Endothelial cell of umbilical vein (primary cell): ENCODE data around the gene ARPC5. TPM values are rescaled to one million over a fixed set of nuclear protein-coding genes. Genes with fewer than 3 reads are reported as not detected.

Source experiments
- BruUV-seq: library from RNA; stranded (reverse); fragments of 400-500 nt; replicated peaks from 2 replicates; lab custom pipeline; 2021; lab: Mats Ljungman, UMichigan
- CTCF ChIA-PET: fragments of 300-600, 350-600 bp; sonication (Branson Sonifier 250); formaldehyde crosslinking; loops from one replicate; lab custom pipeline; 2021; ENCODE audit warnings: antibody characterized with exemption, inconsistent platforms; lab: Charles Lee
- POLR2A ChIA-PET: fragments of 300-600, 350-600 bp; sonication (Branson Sonifier 250); formaldehyde crosslinking; loops from one replicate; lab custom pipeline; 2021; ENCODE audit warnings: antibody characterized with exemption, inconsistent platforms; lab: Charles Lee
- DNase-seq: peaks from one replicate; pipeline ENCODE4 v3.0.0-alpha.2; 2011; ENCODE audit warnings: low read depth, low spot score
- FAIRE-seq: peaks from 2 replicates; lab custom pipeline; 2011; peaks lifted over from hg19 to GRCh38; lab: Jason Lieb, UNC
- H2AFZ ChIP-seq: 2 replicates; pipeline ENCODE4 v1.6.0; 2012; ENCODE audit warnings: low read depth, low read length, control low read depth, inconsistent platforms
- H3K27ac ChIP-seq: 2 replicates; pipeline ENCODE4 v1.5.1; 2011; ENCODE audit warnings: low read depth, mild to moderate bottlenecking, control low read depth, low read length, moderate library complexity; ENCODE audit not compliant: insufficient read depth
- H3K27me3 ChIP-seq, 2 experiments: 2 replicates each; pipeline versions ENCODE4 v1.6.0 to v1.6.1; 2011; ENCODE audit warnings: low read length in 2 of 2, mixed read lengths in 1 of 2; ENCODE audit not compliant: control insufficient read depth in 2 of 2, insufficient read depth in 2 of 2
- H3K36me3 ChIP-seq, 2 experiments: 2 replicates in 1 of 2; 3 replicates in 1 of 2; pipeline ENCODE4 v1.5.1; 2011; ENCODE audit warnings: low read length in 2 of 2, mild to moderate bottlenecking in 1 of 2, moderate library complexity in 1 of 2; ENCODE audit not compliant: control insufficient read depth in 2 of 2, insufficient read depth in 2 of 2; ENCODE audit errors: extremely low read depth in 1 of 2
- H3K4me1 ChIP-seq: 3 replicates; pipeline ENCODE4 v1.5.1; 2011; ENCODE audit warnings: mild to moderate bottlenecking, low read length; ENCODE audit not compliant: control insufficient read depth, insufficient read depth; ENCODE audit errors: extremely low read depth
- H3K4me2 ChIP-seq: 2 replicates; pipeline ENCODE4 v1.6.1; 2011; ENCODE audit warnings: low read length, control low read depth, mixed read lengths; ENCODE audit not compliant: insufficient read depth
- H3K4me3 ChIP-seq, 3 experiments: fragments of 200-600 bp in 1 of 3; sonication (generic), shearing (Covaris generic) in 1 of 3; replicated peaks in 1 of 3; 2 replicates each; pipeline ENCODE4 v1.5.1; 2011 to 2016; ENCODE audit warnings: control low read depth in 3 of 3, low read length in 3 of 3, mild to moderate bottlenecking in 2 of 3, inconsistent platforms in 1 of 3, low read depth in 1 of 3, moderate library complexity in 1 of 3; ENCODE audit not compliant: insufficient read depth in 1 of 3
- H3K79me2 ChIP-seq: 2 replicates; pipeline ENCODE4 v1.6.0; 2012; ENCODE audit warnings: low read length, inconsistent platforms; ENCODE audit not compliant: control insufficient read depth, insufficient read depth
- H3K9ac ChIP-seq: replicated peaks from 2 replicates; pipeline ENCODE3; 2011; ENCODE audit warnings: low read length, control low read depth; ENCODE audit not compliant: insufficient read depth; ENCODE audit errors: extremely low read depth
- H3K9me1 ChIP-seq: replicated peaks from 3 replicates; pipeline ENCODE4 v1.6.0; 2011; ENCODE audit warnings: mild to moderate bottlenecking, low read length; ENCODE audit not compliant: control insufficient read depth, insufficient read depth; ENCODE audit errors: extremely low read depth
- H3K9me3 ChIP-seq: replicated peaks from 2 replicates; pipeline ENCODE4 v1.5.1; 2012; ENCODE audit warnings: low read length, inconsistent platforms; ENCODE audit not compliant: control insufficient read depth, insufficient read depth
- H4K20me1 ChIP-seq: replicated peaks from 2 replicates; pipeline ENCODE3; 2011; ENCODE audit warnings: mild to moderate bottlenecking, low read length; ENCODE audit not compliant: control insufficient read depth, insufficient read depth; ENCODE audit errors: extremely low read depth
- CTCF ChIP-seq, 2 donors: IDR thresholded peaks; 1 replicate in 1 of 2; 2 replicates in 1 of 2; pipeline ENCODE4 v1.5.1; 2011; ENCODE audit warnings: low read length in 2 of 2, mild to moderate bottlenecking in 2 of 2, moderate library complexity in 2 of 2, control low read depth in 1 of 2, inconsistent platforms in 1 of 2, low read depth in 1 of 2; ENCODE audit not compliant: insufficient read depth in 1 of 2; ENCODE audit errors: extremely low read depth in 1 of 2
- EZH2 ChIP-seq: IDR thresholded peaks from 2 replicates; pipeline ENCODE4 v1.6.1; 2012; ENCODE audit warnings: borderline replicate concordance, low read depth, mild to moderate bottlenecking, moderate library complexity, low read length, inconsistent platforms; ENCODE audit not compliant: severe bottlenecking
- FOS ChIP-seq: IDR thresholded peaks from 2 replicates; pipeline ENCODE4 v1.6.1; 2011; ENCODE audit warnings: mild to moderate bottlenecking, low read length, moderate library complexity, borderline replicate concordance; ENCODE audit not compliant: insufficient read depth
- GATA2 ChIP-seq: IDR thresholded peaks from 2 replicates; pipeline ENCODE4 v1.7.0; 2011; ENCODE audit warnings: low read depth, mild to moderate bottlenecking, moderate library complexity, mixed read lengths, low read length; ENCODE audit not compliant: insufficient read length, insufficient read depth
- JUN ChIP-seq: IDR thresholded peaks from 2 replicates; pipeline ENCODE4 v1.6.1; 2011; ENCODE audit warnings: borderline replicate concordance, low read depth; ENCODE audit not compliant: insufficient read length, insufficient read depth
- MAX ChIP-seq: IDR thresholded peaks from 2 replicates; pipeline ENCODE4 v1.6.1; 2011; ENCODE audit not compliant: insufficient read depth, insufficient read length
- dilution Hi-C: fragments of 300-500 bp; cut with MboI; formaldehyde crosslinking; loops from one replicate; pipeline ENCODE4 v1.15.0; 2019; ENCODE audit warnings: low sequenced_read_pairs; ENCODE audit not compliant: extremely low pct_ligation_motif_present
- intact Hi-C: fragments of 100-400 bp; cut with micrococcal nuclease; formaldehyde crosslinking; loops from one replicate; pipeline ENCODE4 v1.10.0; 2022
- polyA plus RNA-seq, 4 experiments: library from polyadenylated mRNA; depleted of rRNA in 3 of 4; stranded (reverse) in 3 of 4; unstranded in 1 of 4; fragments of >200 nt; gene quantifications; 2 replicates each; pipeline versions ENCODE4 v1.2.1 to v1.2.3, GENCODE V29; 2011 to 2012; ENCODE audit warnings: missing spikeins in 1 of 4
- total RNA-seq: library from RNA; stranded (reverse); gene quantifications from 2 replicates; pipeline ENCODE4 v1.2.3, GENCODE V29; 2021

ARPC5 gene
- total and polyA plus RNA-seq, 2 donors (not counting 3 experiments of a cell fraction or from before 2014, with no cell fraction given), result 110 to 185 TPM

GRCh38 chr1:183620311-183620710 is 15.3 kb downstream of the ARPC5 start:
- no peaks in the 10 kb centered on the region for H3K4me1 ChIP-seq
- ChIA-PET CTCF (interaction anchor here (1.3 to 2.2 kb wide), 2 partner anchors 11 to 13 kb away, joined by 3 to 10 read pairs; no protein-coding TSS in a partner anchor), POLR2A (no interaction called here)
- H3K79me2 ChIP-seq, result no peaks in the 10 kb centered on the region
- H3K9ac ChIP-seq, result no peak overlapping the region
- H3K36me3 ChIP-seq, result peaks cover 0 to 3% of the 10 kb centered on the region in 2 experiments
- FAIRE-seq (no peak), DNase-seq (no peak)
- H3K4me2 ChIP-seq, result no peak overlapping the region
- H3K4me3 ChIP-seq, result no peak overlapping the region
- no TSS peak for BruUV-seq
- intact Hi-C loops (no loop called here), dilution Hi-C loops (no loop called here)
- H4K20me1 ChIP-seq, result peaks cover under 1% of the 10 kb centered on the region
- no peaks in the 10 kb centered on the region for H3K9me1 ChIP-seq
- H3K9me3 ChIP-seq, result no peaks in the 10 kb centered on the region
- H3K27ac ChIP-seq, result no peak overlapping the region
- no peak overlapping the region for H2AFZ ChIP-seq
- no peaks in the 10 kb centered on the region for H3K27me3 ChIP-seq
- no peak for TF ChIP-seq CTCF (IDR thresholded peaks at IDR 0.05; ENCODE audit: extremely low read depth in 1 of 2, insufficient read depth in 1 of 2, low read depth in 1 of 2, low read length in 2 of 2)
- no peak for TF ChIP-seq EZH2
- TF ChIP-seq FOS, result no peak
- no peak for TF ChIP-seq JUN
- TF ChIP-seq GATA2, result no peak
- TF ChIP-seq MAX, result no peak
